ENCODE measurements around the gene ZNF716.
"Not testable (repeated sequence)": the region's sequence is repeated elsewhere in the genome, so short reads cannot be mapped to it uniquely, and the experiment has no call there.

ZNF716 gene

DNA sequence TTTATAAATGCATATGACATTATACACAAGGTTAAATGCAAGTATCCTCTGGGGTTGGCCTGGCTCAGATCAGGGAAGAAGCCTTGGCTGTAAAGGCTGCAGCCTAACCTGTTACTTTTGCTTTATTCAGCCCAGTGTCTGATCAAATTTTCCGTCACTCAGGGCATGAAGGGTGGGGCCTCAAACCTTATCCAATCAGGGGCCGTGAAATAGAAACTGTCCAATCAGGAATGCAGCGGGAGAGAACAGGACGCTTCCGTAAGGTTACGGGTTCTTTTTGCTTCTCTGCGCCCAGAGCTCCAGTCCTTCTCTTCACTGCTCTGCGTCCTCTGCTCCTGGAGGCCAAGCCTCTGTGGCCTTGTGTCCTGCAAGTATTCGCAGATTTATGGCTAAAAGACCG, at the start of gene ZNF716:
TSS of gene ZNF716 (plus strand) at position 274 of the 400 bp plus-strand sequence. CDS start at position 386, 112 bp downstream.
- DNase-seq (ENCODE audit: low read depth in 1 of 2, low spot score in 1 of 2) = no peak

DNA sequence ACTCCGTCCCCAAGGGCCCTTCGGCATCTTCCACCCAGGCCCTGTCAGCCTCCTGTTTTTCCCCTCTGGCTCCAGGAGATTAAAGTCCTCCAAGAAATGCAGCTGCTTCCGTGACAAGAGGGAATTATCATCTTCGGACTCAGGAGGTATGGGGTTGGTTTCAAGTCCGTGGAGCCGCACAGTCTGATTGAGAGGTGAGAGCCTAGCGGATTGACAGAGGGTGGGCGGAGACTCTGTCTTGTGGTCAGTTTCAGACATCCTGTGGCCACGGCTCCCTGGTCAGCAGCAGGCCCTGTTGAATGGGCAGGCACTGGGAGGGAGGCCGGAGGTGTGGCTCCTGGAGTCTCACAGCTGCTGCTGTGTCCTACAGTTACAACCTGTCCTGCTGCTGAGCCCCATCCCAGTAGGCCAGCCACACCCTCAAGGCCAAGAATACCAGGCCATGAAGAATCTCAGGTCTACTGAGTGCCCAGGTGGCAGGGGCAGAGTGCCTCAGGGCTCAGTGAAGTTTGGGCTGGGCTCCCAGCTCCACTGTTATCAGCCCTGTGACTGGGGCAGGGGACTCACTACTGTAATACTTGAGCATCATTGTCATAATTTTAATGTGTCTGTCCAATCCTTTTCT, 49.3 kb upstream of the ZNF716 start:
- no peak for DNase-seq (ENCODE audit: low read depth in 1 of 2, low spot score in 1 of 2)

DNA sequence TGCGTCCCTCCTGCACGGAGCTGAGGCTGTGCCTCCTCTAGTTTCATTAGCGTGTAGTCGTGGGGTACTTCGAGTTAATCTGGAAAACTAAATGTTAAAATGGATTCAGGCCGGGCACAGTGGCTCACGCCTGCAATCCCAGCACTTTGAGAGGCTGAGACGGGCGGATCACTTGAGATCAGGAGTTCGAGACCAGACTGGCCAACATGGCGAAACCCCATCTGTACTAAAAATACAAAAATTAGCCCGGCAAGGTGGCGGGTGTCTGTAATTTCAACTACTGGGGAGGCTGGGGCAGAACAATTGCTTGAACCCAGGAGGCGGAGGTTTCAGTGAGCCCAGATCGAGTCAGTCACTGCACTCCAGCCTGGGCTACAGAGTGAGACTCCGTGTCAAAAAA, 46.9 kb upstream of the ZNF716 start:
- DNase-seq (ENCODE audit: low read depth in 1 of 2, low spot score in 1 of 2) = not testable (repeated sequence)

GRCh38 chr7:57403601-57404342, 46.2 kb upstream of the ZNF716 start:
- DNase-seq (ENCODE audit: low read depth in 1 of 2, low spot score in 1 of 2) = no peak

GRCh38 chr7:57404343-57404966, 45.5 kb upstream of the ZNF716 start:
- no peak for DNase-seq (ENCODE audit: low read depth in 1 of 2, low spot score in 1 of 2)

- DNase-seq (ENCODE audit: low read depth in 1 of 2, low spot score in 1 of 2) = no peak
Measured at GRCh38 chr7:57404967-57405421, 45.0 kb upstream of the ZNF716 start.

- DNase-seq (ENCODE audit: low read depth in 1 of 2, low spot score in 1 of 2) = no peak
Measured at GRCh38 chr7:57407125-57407524, 42.9 kb upstream of the ZNF716 start.

DNA sequence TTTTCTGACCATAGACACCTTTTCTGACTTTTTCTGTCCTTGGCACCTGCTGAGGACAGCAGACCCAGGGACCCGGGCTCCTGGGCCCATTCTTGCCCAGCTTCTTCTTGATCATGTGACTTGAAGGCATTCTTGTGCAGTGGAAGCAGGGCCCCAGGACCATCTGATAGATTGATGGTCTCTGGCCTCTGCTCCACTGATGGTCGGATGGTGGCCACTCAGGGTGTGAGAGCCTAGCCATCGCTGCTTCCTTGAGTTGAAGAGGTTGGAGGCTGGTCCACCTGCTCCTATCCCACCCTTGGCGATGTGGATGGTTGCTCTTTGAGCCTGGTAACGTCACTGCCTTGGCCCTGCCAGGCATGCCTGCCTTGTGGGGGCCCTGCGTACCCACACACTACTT, 37.8 kb upstream of the ZNF716 start:
- no peak for DNase-seq (ENCODE audit: low read depth in 1 of 2, low spot score in 1 of 2)

GRCh38 chr7:57412618-57413017, 37.4 kb upstream of the ZNF716 start:
- no peak for DNase-seq (ENCODE audit: low read depth in 1 of 2, low spot score in 1 of 2)

GRCh38 chr7:57413529-57414398, 36.2 kb upstream of the ZNF716 start:
- no peak for DNase-seq (ENCODE audit: low read depth in 1 of 2, low spot score in 1 of 2)

DNA sequence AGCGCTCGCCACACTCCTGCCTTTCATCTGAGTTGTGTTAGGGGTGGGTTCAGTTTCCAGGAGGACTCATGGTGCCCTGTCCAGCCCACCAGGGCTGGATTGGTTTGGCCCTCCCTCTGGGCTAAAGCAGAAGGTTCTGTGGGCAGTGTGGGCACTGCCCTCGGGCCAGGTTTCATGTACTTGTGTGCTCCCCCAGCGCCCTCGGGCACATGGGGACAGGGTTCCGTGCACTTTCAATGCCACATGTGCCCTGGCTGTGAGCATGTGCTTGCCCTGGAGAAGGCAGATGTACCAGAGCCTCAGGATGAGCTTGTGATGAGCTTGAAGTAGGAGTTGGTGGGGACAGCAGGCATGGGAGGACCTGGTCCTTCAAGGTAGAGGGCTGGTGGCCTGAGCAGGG, 35.6 kb upstream of the ZNF716 start:
- no peak for DNase-seq (ENCODE audit: low read depth in 1 of 2, low spot score in 1 of 2)

- no peak for DNase-seq (ENCODE audit: low read depth in 1 of 2, low spot score in 1 of 2)
Measured at GRCh38 chr7:57414852-57415251, 35.1 kb upstream of the ZNF716 start.

DNA sequence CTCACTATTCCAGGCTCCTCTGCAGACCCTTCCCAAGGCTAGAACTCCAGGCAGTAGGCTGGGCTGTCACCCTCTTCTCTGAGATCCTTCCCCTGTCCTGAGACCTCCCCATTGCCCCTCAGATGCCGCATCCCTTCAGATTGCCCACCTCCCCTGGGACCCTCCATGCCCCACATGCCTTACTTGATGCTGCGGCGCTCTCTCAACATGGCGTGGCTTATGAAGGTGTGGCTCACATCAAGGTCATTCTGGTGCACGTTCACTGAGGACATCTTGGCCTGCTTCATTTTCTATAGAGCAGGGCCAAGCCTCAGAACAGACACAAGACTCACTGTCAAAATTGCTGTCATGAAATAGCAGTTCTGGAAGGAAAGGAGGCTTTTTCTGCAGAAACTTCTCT, 34.7 kb upstream of the ZNF716 start:
- no peak for DNase-seq (ENCODE audit: low read depth in 1 of 2, low spot score in 1 of 2)

DNA sequence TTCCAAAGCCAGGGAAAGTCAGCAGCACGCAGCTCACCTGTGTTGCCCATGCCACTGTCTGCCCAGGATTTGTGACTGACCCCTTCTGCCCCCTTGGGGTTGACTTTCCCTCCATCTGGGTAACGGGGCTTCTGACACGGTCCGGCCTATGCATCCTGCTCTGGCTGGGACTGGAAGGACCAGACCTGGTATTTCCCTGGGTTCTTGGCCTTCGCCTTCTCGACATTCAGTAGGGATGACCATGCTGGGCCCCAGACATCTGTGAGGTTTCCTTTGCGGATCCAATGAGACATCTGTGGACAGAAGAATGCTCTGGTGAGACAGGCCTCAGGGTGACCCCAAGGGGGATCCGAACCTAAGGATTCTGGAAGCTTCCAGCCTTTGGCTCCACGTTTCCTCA, 34.2 kb upstream of the ZNF716 start:
- no peak for DNase-seq (ENCODE audit: low read depth in 1 of 2, low spot score in 1 of 2)

DNA sequence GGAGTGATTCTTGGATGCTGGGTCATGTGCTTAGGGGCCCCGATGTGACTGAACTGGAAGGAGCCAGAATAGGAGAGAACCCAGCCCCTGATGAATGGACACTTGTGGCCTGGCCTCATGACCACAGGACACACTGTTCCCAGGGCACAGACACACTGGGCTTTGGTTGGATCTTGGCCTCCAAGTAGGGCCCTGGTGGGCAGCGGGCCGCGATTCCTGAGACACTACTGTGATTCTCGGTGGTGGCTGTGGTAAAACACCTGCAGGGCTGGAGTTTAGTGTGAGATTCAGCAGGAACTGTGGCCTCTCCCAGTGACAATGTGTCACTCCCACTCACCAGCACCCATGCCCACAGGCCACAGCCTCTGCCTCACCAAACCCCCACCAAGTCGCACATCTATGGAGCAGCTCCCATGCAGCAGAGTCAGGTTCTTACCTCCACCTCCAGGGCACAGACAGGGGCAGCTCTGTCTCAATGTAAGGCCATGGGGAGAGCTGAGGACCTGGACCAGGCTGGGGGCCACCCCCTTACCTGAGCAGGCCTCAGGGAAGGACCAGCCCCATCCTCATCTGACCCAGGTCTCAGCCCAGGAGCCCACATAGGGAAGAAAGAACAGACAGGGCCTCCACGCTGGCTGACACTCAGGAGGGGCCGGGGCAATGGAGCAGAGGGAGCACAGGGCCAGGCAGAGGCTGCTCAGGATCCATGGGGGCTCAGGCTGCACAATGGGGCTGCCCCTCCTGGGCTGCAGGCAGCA, 33.2 kb upstream of the ZNF716 start:
- no peak for DNase-seq (ENCODE audit: low read depth in 1 of 2, low spot score in 1 of 2)

- no peak for DNase-seq (ENCODE audit: low read depth in 1 of 2, low spot score in 1 of 2)
Measured at GRCh38 chr7:57417736-57418135, 32.2 kb upstream of the ZNF716 start.

GRCh38 chr7:57423768-57424167, 26.2 kb upstream of the ZNF716 start:
- DNase-seq (ENCODE audit: low read depth in 1 of 2, low spot score in 1 of 2) = no peak

DNA sequence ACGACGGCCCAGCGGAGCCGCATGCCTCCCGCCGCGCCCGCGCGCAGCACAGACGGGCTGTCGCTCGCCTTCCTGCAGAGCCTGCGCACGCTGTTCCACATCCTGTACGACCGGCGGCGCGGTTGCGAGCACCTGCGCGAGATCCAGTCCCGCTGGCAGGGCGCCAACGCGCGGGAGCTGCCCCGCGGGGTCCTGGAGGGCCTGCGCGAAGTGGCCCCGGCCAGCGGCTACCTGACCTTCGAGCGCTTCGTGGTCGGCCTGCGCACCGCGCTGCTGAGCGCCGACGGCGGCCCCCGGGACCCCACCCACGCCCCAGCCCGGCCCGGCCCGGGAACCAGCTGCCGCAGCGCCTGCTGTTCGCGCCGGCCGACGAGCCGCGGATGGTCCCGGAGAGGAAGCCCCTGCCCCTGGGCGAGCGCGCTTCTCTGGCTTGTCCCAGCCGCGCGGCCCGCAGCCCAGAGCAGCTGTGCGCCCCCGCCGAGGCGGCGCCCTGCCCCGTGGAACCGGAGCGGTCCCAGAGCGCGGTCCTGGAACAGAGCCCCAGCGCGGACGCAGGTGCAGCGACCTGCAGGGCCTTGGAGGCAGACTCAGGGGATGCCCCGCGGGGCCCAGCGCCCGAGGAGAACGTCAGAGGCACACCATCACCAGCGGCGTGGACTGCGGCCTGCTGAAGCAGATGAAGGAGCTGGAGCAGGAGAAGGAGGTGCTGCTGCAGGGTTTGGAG, 25.3 kb upstream of the ZNF716 start:
- no peak for DNase-seq (ENCODE audit: low read depth in 1 of 2, low spot score in 1 of 2)

DNA sequence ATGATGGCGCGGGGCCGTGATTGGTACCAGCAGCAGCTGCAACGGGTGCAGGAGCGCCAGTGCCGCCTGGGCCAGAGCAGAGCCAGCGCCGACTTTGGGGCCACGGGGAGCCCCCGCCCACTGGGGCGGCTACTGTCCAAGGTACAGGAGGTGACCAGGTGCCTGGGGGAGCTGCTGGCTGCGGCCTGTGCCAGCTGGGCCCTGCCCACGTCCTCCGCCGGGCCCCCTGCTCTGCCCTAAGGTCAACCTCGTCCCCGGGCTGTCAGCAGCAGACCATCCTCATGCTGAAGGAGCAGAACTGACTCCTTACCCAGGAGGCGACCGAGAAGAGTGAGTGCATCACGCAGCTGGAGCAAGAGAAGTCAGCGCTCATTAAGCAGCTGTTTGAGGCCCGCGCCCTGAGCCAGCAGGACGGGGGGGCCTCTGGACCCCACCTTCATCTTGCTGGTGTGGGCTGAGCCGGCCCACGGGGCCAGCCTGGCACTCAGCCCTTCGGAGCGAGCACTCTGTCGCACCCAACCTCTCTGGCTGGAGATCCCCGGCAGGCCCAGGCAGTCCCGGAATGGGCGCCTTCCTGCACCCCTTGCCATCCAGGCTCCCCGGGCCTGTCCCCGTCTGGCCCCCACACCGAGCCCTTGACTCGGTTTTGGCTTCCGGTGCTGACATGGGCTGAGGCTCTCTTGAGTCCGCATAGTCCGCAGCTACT, 24.6 kb upstream of the ZNF716 start:
- no peak for DNase-seq (ENCODE audit: low read depth in 1 of 2, low spot score in 1 of 2)

Data from activated CD4-positive, alpha-beta T cell treated with anti-CD3 and anti-CD28 coated beads, Interleukin-2, amount 50 U/mL, for 24 hours (primary cell).